OCI-LY1 (cell line): ENCODE data around the gene MYO16.

Experiments
- EZH2 ChIP-seq: fragments of 200-600 bp; sonication (generic), shearing (Covaris generic); IDR thresholded peaks from 2 replicates; pipeline ENCODE4 v1.8.0; 2017; ENCODE audit warnings: borderline replicate concordance, mixed run types, mild to moderate bottlenecking, antibody characterized with exemption, low read length, moderate library complexity, mixed read lengths
- TF ChIP-seq, protein P1 (sequence below): fragments of 200-600 bp; sonication (generic), shearing (Covaris generic); IDR thresholded peaks from 2 replicates; pipeline ENCODE4 v1.5.1; 2017; ENCODE audit warnings: mild to moderate bottlenecking, antibody characterized with exemption, low read length, moderate library complexity, mixed read lengths

DNA sequence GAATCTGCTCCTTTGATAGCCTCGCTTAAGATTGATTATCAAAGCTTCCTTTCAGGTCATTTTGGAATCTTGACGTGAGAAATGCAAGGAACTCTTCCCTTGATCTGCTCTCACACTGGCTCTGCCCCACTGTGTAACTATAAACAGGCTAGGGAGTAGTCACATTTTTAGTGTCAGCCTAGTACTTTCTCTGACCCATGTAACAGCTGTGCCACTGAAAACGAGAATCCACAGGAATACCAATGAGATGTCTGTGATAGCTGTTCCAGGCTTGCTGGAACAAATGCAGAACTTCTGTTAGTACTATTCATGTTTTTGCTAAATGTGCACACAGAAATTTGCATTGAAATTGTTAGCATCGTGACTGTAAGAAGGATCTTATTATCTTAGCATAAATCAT, 221.3 kb downstream of the MYO16 start:
- TF ChIP-seq, protein P1, sequence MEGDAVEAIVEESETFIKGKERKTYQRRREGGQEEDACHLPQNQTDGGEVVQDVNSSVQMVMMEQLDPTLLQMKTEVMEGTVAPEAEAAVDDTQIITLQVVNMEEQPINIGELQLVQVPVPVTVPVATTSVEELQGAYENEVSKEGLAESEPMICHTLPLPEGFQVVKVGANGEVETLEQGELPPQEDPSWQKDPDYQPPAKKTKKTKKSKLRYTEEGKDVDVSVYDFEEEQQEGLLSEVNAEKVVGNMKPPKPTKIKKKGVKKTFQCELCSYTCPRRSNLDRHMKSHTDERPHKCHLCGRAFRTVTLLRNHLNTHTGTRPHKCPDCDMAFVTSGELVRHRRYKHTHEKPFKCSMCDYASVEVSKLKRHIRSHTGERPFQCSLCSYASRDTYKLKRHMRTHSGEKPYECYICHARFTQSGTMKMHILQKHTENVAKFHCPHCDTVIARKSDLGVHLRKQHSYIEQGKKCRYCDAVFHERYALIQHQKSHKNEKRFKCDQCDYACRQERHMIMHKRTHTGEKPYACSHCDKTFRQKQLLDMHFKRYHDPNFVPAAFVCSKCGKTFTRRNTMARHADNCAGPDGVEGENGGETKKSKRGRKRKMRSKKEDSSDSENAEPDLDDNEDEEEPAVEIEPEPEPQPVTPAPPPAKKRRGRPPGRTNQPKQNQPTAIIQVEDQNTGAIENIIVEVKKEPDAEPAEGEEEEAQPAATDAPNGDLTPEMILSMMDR, result no peak
- no peak for TF ChIP-seq EZH2
